ENCODE results near the gene AKR1D1. TPM values are rescaled to one million over a fixed set of nuclear protein-coding genes. Genes with fewer than 3 reads are reported as not detected.

The AKR1D1 gene
- total and polyA plus RNA-seq, 2 donors from 2014 or later: not detected

DNA sequence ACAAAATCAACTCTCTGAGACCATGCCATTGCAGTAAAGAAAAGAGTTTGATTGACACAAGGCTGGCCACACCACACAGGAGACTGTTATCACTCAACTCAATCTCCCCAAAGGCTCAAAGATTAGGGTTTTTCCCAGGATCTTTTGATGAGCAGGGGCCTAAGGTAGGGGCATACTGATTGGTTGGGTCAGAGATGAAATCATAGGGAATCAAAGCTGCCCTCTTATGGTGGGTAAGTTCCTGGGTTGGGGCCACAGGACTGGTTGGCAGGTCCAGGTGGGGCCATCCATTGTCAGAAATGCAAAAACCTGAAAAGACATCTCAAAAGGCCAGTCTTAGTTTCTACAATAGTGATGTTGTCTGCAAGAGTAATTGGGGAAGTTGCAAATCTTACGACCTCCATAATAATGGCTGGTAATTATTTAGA, 91.6 kb downstream of the AKR1D1 start:
- FAIRE-seq (no peak), DNase-seq (no peak)
- no peaks in the 10 kb centered on the region for H3K4me1 ChIP-seq (ENCODE audit: control insufficient read depth in 2 of 3, insufficient read depth in 2 of 3, low read depth in 1 of 3, low read length in 3 of 3)
- no peak overlapping the region for H3K9ac ChIP-seq (ENCODE audit: low read length in 3 of 3)
- H3K9me3 ChIP-seq (ENCODE audit: control insufficient read depth in 2 of 3, insufficient read depth in 1 of 3, low read length in 3 of 3): peaks cover 0 to 12% (median 2%) of the 10 kb centered on the region in 3 donors
- no peaks in the 10 kb centered on the region for H3K36me3 ChIP-seq (ENCODE audit: control insufficient read depth in 2 of 3, insufficient read depth in 3 of 3, low read length in 3 of 3)
- no peak overlapping the region for H3K27ac ChIP-seq (ENCODE audit: low read depth in 2 of 2, low read length in 2 of 2)
- no peaks in the 10 kb centered on the region for H3K27me3 ChIP-seq (ENCODE audit: control insufficient read depth, insufficient read depth, low read length)
- H3K4me3 ChIP-seq (ENCODE audit: low read length in 3 of 3): no peak overlapping the region
- TF ChIP-seq, protein P1, sequence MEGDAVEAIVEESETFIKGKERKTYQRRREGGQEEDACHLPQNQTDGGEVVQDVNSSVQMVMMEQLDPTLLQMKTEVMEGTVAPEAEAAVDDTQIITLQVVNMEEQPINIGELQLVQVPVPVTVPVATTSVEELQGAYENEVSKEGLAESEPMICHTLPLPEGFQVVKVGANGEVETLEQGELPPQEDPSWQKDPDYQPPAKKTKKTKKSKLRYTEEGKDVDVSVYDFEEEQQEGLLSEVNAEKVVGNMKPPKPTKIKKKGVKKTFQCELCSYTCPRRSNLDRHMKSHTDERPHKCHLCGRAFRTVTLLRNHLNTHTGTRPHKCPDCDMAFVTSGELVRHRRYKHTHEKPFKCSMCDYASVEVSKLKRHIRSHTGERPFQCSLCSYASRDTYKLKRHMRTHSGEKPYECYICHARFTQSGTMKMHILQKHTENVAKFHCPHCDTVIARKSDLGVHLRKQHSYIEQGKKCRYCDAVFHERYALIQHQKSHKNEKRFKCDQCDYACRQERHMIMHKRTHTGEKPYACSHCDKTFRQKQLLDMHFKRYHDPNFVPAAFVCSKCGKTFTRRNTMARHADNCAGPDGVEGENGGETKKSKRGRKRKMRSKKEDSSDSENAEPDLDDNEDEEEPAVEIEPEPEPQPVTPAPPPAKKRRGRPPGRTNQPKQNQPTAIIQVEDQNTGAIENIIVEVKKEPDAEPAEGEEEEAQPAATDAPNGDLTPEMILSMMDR (IDR thresholded peaks at IDR 0.05; ENCODE audit: borderline replicate concordance, extremely low read depth, insufficient read depth): no peak
- intact Hi-C loops (cut with DNase I): no loop called here

Other genes with a start within 250 kb of the AKR1D1 start
- gene DGKI, start 229.5 kb upstream of the AKR1D1 start, total RNA-seq: 1.3 TPM
- gene DGKI, start 229.5 kb upstream of the AKR1D1 start, polyA plus RNA-seq (ENCODE audit: insufficient read depth, low read depth, low replicate concordance): 2.5 TPM
- 114 TPM for gene CREB3L2, start 74.4 kb upstream of the AKR1D1 start, total RNA-seq
- gene CREB3L2, start 74.4 kb upstream of the AKR1D1 start, polyA plus RNA-seq (ENCODE audit: insufficient read depth, low read depth, low replicate concordance): 18.5 TPM

Data from kidney (tissue), 14 donors.